Panc1 (cell line): ENCODE measurements around the gene LTO1. TPM values are rescaled to one million over a fixed set of nuclear protein-coding genes. Genes with fewer than 3 reads are reported as not detected.

ENCODE experiments used
- ATAC-seq: fragments of 200-7000 bp; cut with Tn5 transposase; 2 replicates; pipeline ENCODE4 v1.9.1; 2020; ENCODE audit warnings: mild to moderate bottlenecking, moderate library complexity
- BruUV-seq: library from RNA; stranded (reverse); fragments of 400-500 nt; replicated peaks from 2 replicates; lab custom pipeline; 2021; lab: Mats Ljungman, UMichigan
- CTCF ChIA-PET: fragments of 300-600 bp; sonication (Branson Sonifier 250); formaldehyde crosslinking; loops from one replicate; lab custom pipeline; 2022; ENCODE audit warnings: antibody characterized with exemption; lab: Charles Lee
- POLR2A ChIA-PET: fragments of 300-600 bp; sonication (Branson Sonifier 250); formaldehyde crosslinking; loops from one replicate; lab custom pipeline; 2022; ENCODE audit warnings: antibody characterized with exemption; lab: Charles Lee
- DNase-seq: peaks from one replicate; pipeline ENCODE4 v3.0.0-alpha.2; 2010; ENCODE audit warnings: low read depth, low spot score
- H3K27ac ChIP-seq: 2 replicates; pipeline ENCODE4 v1.5.1; 2011; ENCODE audit warnings: mild to moderate bottlenecking, low read length, inconsistent platforms
- H3K27me3 ChIP-seq: fragments of 200-500 bp; sonication (Bioruptor generic); 2 replicates; pipeline ENCODE4 v1.6.0; 2014; ENCODE audit warnings: low read length, inconsistent platforms; ENCODE audit not compliant: control insufficient read depth, insufficient read depth
- H3K36me3 ChIP-seq: fragments of 200-500 bp; sonication (Bioruptor generic); 2 replicates; pipeline ENCODE4 v1.5.1; 2014; ENCODE audit warnings: inconsistent platforms, mild to moderate bottlenecking, low read length, moderate library complexity; ENCODE audit not compliant: control insufficient read depth, insufficient read depth
- H3K4me1 ChIP-seq: 2 replicates; pipeline ENCODE4 v1.5.1; 2011; ENCODE audit warnings: inconsistent platforms, mild to moderate bottlenecking, low read length, moderate library complexity; ENCODE audit not compliant: control insufficient read depth, insufficient read depth
- H3K4me3 ChIP-seq, 2 experiments: 2 replicates each; pipeline ENCODE4 v1.5.1; 2011 to 2012; ENCODE audit warnings: low read depth in 2 of 2, low read length in 2 of 2, mild to moderate bottlenecking in 2 of 2, inconsistent platforms in 1 of 2, moderate library complexity in 1 of 2
- H3K9me3 ChIP-seq: fragments of 200-500 bp; sonication (Bioruptor generic); 2 replicates; pipeline ENCODE4 v1.5.1; 2014; ENCODE audit warnings: low read depth, mild to moderate bottlenecking, inconsistent platforms, low read length, moderate library complexity; ENCODE audit not compliant: control insufficient read depth, insufficient read depth
- CTCF ChIP-seq: fragments of 450-650 bp; IDR thresholded peaks from 2 replicates; pipeline ENCODE4 v1.5.1; 2017; ENCODE audit warnings: mild to moderate bottlenecking
- REST ChIP-seq, 2 experiments: IDR thresholded peaks; 2 replicates each; pipeline ENCODE4 v1.6.1; 2011 to 2012; ENCODE audit warnings: low read depth in 2 of 2, control low read depth in 1 of 2, low read length in 1 of 2, mild to moderate bottlenecking in 1 of 2, moderate library complexity in 1 of 2; ENCODE audit not compliant: insufficient read depth in 1 of 2
- SIN3A ChIP-seq: IDR thresholded peaks from 2 replicates; pipeline ENCODE4 v1.6.1; 2012; ENCODE audit warnings: low read depth, mild to moderate bottlenecking, low read length, moderate library complexity, borderline replicate concordance; ENCODE audit not compliant: insufficient read depth
- TCF7L2 ChIP-seq: IDR thresholded peaks from 2 replicates; pipeline ENCODE4 v1.6.1; 2011; ENCODE audit warnings: mild to moderate bottlenecking, low read depth, low read length, inconsistent platforms
- in situ Hi-C: cut with HindIII; loops from 2 replicates; pipeline ENCODE4 v1.10.0; 2016; ENCODE audit warnings: low sequenced_read_pairs, low pct_unique_long_range_greater_than_20kb
- intact Hi-C: fragments of 100-400 bp; cut with micrococcal nuclease; formaldehyde crosslinking; loops from one replicate; pipeline ENCODE4 v1.10.0; 2022; ENCODE audit not compliant: unreplicated experiment
- total RNA-seq: library from RNA; stranded (reverse); gene quantifications from one replicate; pipeline ENCODE4 v1.2.1, GENCODE V29; 2021; ENCODE audit not compliant: unreplicated experiment

LTO1 gene
- total RNA-seq, 1 experiment from 2014 or later: 28.7 TPM

- Histone ChIP-seq H3K27me3 (no peaks in the 10 kb centered on the region), H3K4me1 (peaks cover 8% of the 10 kb centered on the region), H3K9me3 (no peaks in the 10 kb centered on the region), H3K27ac (no peak overlapping the region), H3K4me3 (no peak overlapping the region), H3K36me3 (0 out of 2 replicates have a peak, but pooled peaks cover 4% of the 10 kb centered on the region)
- in situ Hi-C loops: no loop called here
- BruUV-seq: no TSS peak
- ChIA-PET CTCF (interaction anchor here (0.6 kb wide), 1 partner anchor 534 kb away, joined by 3 read pairs; no protein-coding TSS in a partner anchor), POLR2A (no interaction called here)
- TF ChIP-seq TCF7L2 (no peak), REST (IDR thresholded peaks at IDR 0.05; ENCODE audit: insufficient read depth in 1 of 2, low read depth in 2 of 2, low read length in 1 of 2) (no peak), SIN3A (no peak), CTCF (no peak)
- ATAC-seq (no peak), DNase-seq (no peak)
- intact Hi-C loops: no loop called here
These were observed 9.5 kb downstream of the LTO1 start for GRCh38 chr11:69665669-69666068.

GRCh38 chr11:69664901-69665300 is 10.3 kb downstream of the LTO1 start:
- H3K36me3 ChIP-seq: 0 out of 2 replicates have a peak, but pooled peaks cover 4% of the 10 kb centered on the region
- ChIA-PET POLR2A (no interaction called here), CTCF (no interaction called here)
- in situ Hi-C loops (no loop called here), intact Hi-C loops (no loop called here)
- H3K4me1 ChIP-seq: peaks cover under 1% of the 10 kb centered on the region; the same call in 1 of the 2 replicates
- ATAC-seq: no peak
- no peak for TF ChIP-seq CTCF
- no peak for TF ChIP-seq SIN3A
- TF ChIP-seq REST (IDR thresholded peaks at IDR 0.05; ENCODE audit: insufficient read depth in 1 of 2, low read depth in 2 of 2, low read length in 1 of 2): no peak
- H3K27ac ChIP-seq: no peak overlapping the region
- H3K9me3 ChIP-seq: no peaks in the 10 kb centered on the region
- H3K27me3 ChIP-seq: no peaks in the 10 kb centered on the region
- BruUV-seq: no TSS peak
- no peak overlapping the region for H3K4me3 ChIP-seq
- no peak for DNase-seq
